Progenitor cell of endocrine pancreas (in vitro differentiated cells): ENCODE measurements around the gene C1orf53. TPM values are rescaled to one million over a fixed set of nuclear protein-coding genes. Genes with fewer than 3 reads are reported as not detected.
"Not testable (repeated sequence)": the region's sequence is repeated elsewhere in the genome, so short reads cannot be mapped to it uniquely, and the experiment has no call there.

Experiments used
- DNase-seq: peaks from one replicate; pipeline ENCODE4 v3.0.0; 2021; ENCODE audit warnings: low spot score; ENCODE audit not compliant: unreplicated experiment
- H3K27ac Mint-ChIP-seq: 2 replicates; pipeline ENCODE4 v1.8.0; 2021; ENCODE audit warnings: mild to moderate bottlenecking, moderate library complexity, mixed read lengths
- H3K27me3 Mint-ChIP-seq: 2 replicates; pipeline ENCODE4 v1.8.0; 2021; ENCODE audit warnings: mixed read lengths
- H3K36me3 Mint-ChIP-seq: 2 replicates; pipeline ENCODE4 v1.8.0; 2022; ENCODE audit warnings: mixed read lengths; ENCODE audit not compliant: insufficient read depth
- H3K4me1 Mint-ChIP-seq: 2 replicates; pipeline ENCODE4 v1.8.0; 2021; ENCODE audit warnings: low read depth, mixed read lengths
- H3K4me3 Mint-ChIP-seq: 2 replicates; pipeline ENCODE4 v1.8.0; 2021; ENCODE audit warnings: low read depth, mild to moderate bottlenecking, moderate library complexity, mixed read lengths
- H3K9me3 Mint-ChIP-seq: 2 replicates; pipeline ENCODE4 v1.8.0; 2021; ENCODE audit warnings: low read depth, mixed read lengths
- total RNA-seq: library from RNA; stranded (reverse); gene quantifications from 2 replicates; pipeline ENCODE4 v1.2.1, GENCODE V29; 2021
- TF ChIP-seq, protein P1 (sequence below): fragments of 200-600 bp; sonication (generic); IDR thresholded peaks from one replicate; pipeline ENCODE4 v1.5.0; 2021; ENCODE audit warnings: antibody characterized with exemption, mild to moderate bottlenecking; ENCODE audit not compliant: unreplicated experiment

Gene C1orf53
- total RNA-seq, 1 donor from 2014 or later: 4.0 TPM

DNA sequence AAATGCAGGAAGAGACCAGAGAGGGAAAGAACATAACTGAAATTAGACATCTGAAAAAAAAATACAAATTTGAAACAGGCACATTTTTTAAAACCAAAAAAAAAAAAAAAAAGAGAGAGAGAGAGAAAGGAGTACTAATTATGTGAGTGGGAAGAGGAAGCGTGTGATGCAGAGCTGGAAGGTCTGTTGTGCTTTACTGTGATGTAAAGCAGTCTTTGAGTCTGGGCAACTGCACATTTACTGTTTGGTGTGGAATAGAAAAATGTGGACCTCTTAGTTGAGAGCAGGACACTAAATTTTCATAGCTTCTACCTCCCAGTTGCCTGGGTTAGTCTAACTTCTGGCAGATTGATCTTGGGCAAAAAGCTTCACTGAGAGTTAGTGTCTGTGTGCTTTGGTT is 31.2 kb downstream of the C1orf53 start:
- H3K4me1 Mint-ChIP-seq: peaks cover 2% of the 10 kb centered on the region
- no peak for DNase-seq
- no peaks in the 10 kb centered on the region for H3K36me3 Mint-ChIP-seq
- TF ChIP-seq, protein P1, sequence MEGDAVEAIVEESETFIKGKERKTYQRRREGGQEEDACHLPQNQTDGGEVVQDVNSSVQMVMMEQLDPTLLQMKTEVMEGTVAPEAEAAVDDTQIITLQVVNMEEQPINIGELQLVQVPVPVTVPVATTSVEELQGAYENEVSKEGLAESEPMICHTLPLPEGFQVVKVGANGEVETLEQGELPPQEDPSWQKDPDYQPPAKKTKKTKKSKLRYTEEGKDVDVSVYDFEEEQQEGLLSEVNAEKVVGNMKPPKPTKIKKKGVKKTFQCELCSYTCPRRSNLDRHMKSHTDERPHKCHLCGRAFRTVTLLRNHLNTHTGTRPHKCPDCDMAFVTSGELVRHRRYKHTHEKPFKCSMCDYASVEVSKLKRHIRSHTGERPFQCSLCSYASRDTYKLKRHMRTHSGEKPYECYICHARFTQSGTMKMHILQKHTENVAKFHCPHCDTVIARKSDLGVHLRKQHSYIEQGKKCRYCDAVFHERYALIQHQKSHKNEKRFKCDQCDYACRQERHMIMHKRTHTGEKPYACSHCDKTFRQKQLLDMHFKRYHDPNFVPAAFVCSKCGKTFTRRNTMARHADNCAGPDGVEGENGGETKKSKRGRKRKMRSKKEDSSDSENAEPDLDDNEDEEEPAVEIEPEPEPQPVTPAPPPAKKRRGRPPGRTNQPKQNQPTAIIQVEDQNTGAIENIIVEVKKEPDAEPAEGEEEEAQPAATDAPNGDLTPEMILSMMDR: no peak
- no peak overlapping the region for H3K27ac Mint-ChIP-seq
- no peaks in the 10 kb centered on the region for H3K9me3 Mint-ChIP-seq
- H3K27me3 Mint-ChIP-seq: peaks cover 15% of the 10 kb centered on the region
- H3K4me3 Mint-ChIP-seq: no peak overlapping the region

DNA sequence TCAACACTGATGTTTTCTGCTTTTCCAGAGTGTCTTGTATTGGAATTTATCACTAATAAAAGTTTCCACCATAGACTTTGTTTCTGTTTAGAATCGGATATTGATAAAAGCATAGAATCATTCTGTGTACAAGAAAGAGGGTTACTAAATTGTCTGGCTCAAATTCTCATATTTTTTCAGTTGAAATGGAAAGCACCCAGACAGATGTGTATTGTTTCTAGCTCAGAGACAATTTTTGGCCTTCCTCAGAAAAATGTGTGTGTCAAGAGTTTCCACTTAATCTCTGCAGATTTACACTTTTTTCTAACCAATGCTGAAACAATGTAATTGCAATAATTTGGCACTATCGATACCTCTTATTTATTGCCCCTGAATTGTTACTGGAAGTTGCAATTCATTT is 35.0 kb downstream of the C1orf53 start:
- no peaks in the 10 kb centered on the region for H3K36me3 Mint-ChIP-seq
- no peak overlapping the region for H3K4me3 Mint-ChIP-seq
- TF ChIP-seq, protein P1: no peak
- H3K27me3 Mint-ChIP-seq: peaks cover 6% of the 10 kb centered on the region
- no peak overlapping the region for H3K27ac Mint-ChIP-seq
- H3K4me1 Mint-ChIP-seq: no peaks in the 10 kb centered on the region
- DNase-seq: no peak
- no peaks in the 10 kb centered on the region for H3K9me3 Mint-ChIP-seq

DNA sequence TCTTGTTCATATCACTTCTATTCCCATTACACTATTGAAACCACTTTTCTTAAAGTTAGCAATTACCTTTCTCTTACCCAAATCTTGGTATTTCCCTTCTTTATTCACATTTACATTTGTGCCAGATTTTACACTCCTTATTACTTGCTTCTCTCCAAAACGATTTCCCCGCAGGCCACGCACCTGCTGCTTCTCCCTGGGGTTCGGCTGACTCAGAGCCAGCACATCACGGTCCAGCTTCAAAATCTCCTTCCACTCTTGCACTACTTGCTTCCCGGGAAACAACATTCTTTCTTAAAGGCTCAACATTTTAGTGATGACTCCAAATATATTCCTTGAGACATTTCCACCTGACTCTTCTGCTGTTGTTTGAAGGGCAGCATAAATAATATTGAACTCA is 35.5 kb downstream of the C1orf53 start:
- H3K9me3 Mint-ChIP-seq: no peaks in the 10 kb centered on the region
- no peak for DNase-seq
- no peaks in the 10 kb centered on the region for H3K36me3 Mint-ChIP-seq
- TF ChIP-seq, protein P1: no peak
- H3K4me3 Mint-ChIP-seq: no peak overlapping the region
- no peaks in the 10 kb centered on the region for H3K4me1 Mint-ChIP-seq
- H3K27ac Mint-ChIP-seq: no peak overlapping the region
- peaks cover 6% of the 10 kb centered on the region for H3K27me3 Mint-ChIP-seq

DNA sequence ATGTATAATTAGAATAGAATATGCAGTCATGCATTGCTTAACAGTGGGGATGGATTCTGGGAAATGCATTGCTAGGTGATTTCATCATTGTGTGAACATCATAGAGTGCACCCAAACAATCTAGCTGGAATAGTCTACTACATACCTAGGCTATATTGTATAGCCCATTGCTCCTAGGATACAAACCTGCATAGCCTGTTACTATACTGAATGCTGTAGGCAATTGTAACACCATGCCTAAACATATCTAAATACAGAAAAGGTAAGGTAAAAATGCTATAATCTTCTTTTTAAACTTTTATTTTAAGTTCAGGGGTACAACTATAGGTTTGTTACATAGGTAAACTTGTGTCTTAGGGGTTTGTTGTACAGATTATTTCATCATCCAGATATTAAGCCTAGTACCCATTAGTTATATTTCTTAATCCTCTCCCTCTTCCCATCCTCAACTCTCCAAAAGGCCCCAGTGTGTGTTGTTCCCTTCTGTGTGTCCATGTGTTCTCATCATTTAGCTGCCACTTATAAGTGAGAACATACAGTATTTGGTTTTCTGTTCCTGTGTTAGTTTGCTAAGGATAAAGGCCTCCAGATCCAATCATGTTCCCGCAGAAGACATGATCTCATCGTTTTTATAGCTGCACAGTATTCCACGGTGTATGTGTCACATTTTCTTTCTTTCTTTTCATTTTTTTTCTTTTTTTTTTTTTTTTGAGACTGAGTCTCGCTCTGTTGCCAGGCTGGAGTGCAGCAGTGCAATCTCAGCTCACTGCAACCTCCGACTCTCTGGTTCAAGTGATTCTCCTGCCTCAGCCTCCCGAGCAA is 36.9 kb downstream of the C1orf53 start:
- H3K4me3 Mint-ChIP-seq, H3K36me3 Mint-ChIP-seq, H3K4me1 Mint-ChIP-seq, H3K9me3 Mint-ChIP-seq, DNase-seq, H3K27ac Mint-ChIP-seq, H3K27me3 Mint-ChIP-seq: not testable (repeated sequence)

DNA sequence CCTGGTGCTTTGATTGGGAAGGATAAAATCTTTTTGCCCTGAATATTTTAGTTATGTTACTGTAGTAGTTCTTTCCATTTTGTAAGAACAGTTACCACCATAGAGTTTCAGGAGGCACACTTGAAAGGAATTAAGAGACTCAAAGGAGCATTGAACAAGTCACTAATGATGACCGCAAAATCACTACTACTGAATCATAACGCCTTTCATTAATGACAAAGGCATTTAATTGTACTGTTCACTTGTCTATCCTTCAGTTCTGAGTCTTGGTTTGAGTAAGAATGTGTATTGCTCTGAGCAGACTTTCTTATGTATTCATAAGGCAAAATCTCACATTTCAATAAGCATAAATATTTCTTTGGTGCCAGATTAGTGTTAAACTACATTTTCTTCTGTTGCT is 39.6 kb downstream of the C1orf53 start:
- no peak overlapping the region for H3K27ac Mint-ChIP-seq
- TF ChIP-seq, protein P1: no peak
- peaks cover 3% of the 10 kb centered on the region for H3K27me3 Mint-ChIP-seq
- no peak for DNase-seq
- no peaks in the 10 kb centered on the region for H3K36me3 Mint-ChIP-seq
- H3K4me3 Mint-ChIP-seq: no peak overlapping the region
- H3K4me1 Mint-ChIP-seq: no peaks in the 10 kb centered on the region
- no peaks in the 10 kb centered on the region for H3K9me3 Mint-ChIP-seq

DNA sequence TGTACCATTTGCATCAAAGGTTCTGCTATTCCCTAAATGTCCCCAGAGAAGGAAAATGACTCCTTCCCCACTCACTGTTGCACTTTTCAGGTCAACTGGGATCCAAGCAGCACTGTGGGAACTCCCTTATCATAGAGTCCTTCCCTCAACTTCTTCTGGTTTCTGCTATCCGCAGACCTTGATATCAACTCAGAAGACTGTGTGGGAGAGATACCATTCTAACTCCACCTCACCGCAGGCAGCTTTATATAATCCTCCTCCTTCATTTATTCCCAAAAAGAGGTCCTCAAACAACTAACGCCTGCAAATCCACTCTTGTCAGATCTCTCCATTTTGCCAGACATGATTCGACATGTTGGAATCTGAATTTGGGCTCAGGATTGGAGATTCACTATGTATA is 42.1 kb downstream of the C1orf53 start:
- no peaks in the 10 kb centered on the region for H3K9me3 Mint-ChIP-seq
- no peak overlapping the region for H3K4me3 Mint-ChIP-seq
- no peak for DNase-seq
- H3K4me1 Mint-ChIP-seq: no peaks in the 10 kb centered on the region
- H3K27ac Mint-ChIP-seq: no peak overlapping the region
- H3K36me3 Mint-ChIP-seq: no peaks in the 10 kb centered on the region
- peaks cover 6% of the 10 kb centered on the region for H3K27me3 Mint-ChIP-seq
- TF ChIP-seq, protein P1: no peak
